ENCODE results near the gene PLAAT3.

PLAAT3 gene

GRCh38 chr11:63564056-63564774 lies 50.0 kb downstream of the PLAAT3 start:
- no peaks in the 10 kb centered on the region for H3K79me2 ChIP-seq (ENCODE audit: insufficient read depth, low read length)
- H3K27ac ChIP-seq (ENCODE audit: low read length) = no peak overlapping the region
- ATAC-seq (ENCODE audit: insufficient read depth, low read depth) (no peak; the same call in 2 of the 3 replicates), DNase-seq (no peak)
- peaks cover 19% of the 10 kb centered on the region for H3K4me1 ChIP-seq (ENCODE audit: insufficient read depth, low read length)
- no peak overlapping the region for H3K9ac ChIP-seq (ENCODE audit: low read depth, low read length)
- H3K27me3 ChIP-seq (ENCODE audit: insufficient read depth, low read length, poor library complexity) = no peaks in the 10 kb centered on the region
- H3K4me3 ChIP-seq (ENCODE audit: low read depth in 1 of 2, low read length in 2 of 2) = no peak overlapping the region
- no peak overlapping the region for H3K4me2 ChIP-seq (ENCODE audit: insufficient read depth, low read length)
- H3K36me3 ChIP-seq (ENCODE audit: insufficient read depth, low read length) = no peaks in the 10 kb centered on the region
- no peaks in the 10 kb centered on the region for H4K20me1 ChIP-seq (ENCODE audit: insufficient read depth, low read length)
- TF ChIP-seq CTCF (IDR thresholded peaks at IDR 0.05; ENCODE audit: borderline replicate concordance, extremely low read depth, low read length, poor library complexity, severe bottlenecking) = no peak
- TF ChIP-seq EZH2 (IDR thresholded peaks at IDR 0.05; ENCODE audit: borderline replicate concordance, low read depth, low read length, severe bottlenecking) = no peak
- no peak overlapping the region for H2AFZ ChIP-seq (ENCODE audit: low read depth, low read length)
- no peaks in the 10 kb centered on the region for H3K9me3 ChIP-seq (ENCODE audit: insufficient read depth, low read length, severe bottlenecking)

DNA sequence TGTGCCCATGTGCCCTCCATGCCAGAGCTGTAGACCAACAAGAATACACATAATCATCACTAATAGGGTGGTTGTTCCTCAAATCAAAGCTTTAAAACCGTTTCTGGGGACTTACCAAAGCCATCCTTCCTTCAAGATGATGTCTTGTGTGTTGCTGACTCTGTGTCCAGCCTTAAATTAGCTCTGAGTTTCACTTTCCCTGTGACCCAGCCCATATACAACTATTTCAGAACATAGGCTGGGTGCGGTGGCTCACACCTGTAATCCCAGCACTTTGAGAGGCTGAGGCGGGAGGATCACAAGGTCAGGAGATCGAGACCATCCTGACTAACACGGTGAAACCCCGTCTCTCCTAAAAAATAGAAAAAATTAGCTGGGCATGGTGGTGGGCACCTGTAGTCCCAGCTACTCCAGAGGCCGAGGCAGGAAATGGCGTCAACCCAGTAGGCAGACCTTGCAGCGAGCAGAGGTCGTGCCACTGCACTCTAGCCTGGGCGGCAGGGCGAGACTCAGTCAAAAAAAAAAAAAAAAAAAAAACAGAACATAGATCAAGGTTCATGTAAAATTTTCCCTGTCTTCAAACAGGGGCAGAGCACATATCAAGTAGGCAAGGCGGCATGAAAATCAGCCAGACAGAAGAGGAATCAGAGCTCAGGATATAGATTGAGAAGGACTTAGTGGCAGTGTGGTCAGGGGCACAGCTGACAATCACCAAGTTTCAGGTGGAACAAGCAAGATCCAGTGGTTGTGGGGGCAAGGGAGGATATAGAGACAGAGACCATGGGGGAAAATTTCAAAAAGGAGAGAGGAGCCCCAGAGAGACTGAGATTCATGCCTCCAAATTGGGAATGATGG lies 50.8 kb downstream of the PLAAT3 start, which contains the start of gene PLAAT2:
Gene PLAAT2 (minus strand): TSS at position 179 of the 855 bp plus-strand sequence. CDS start 55 bp downstream, at position 124.
- H3K27me3 ChIP-seq (ENCODE audit: insufficient read depth, low read length, poor library complexity) = no peaks in the 10 kb centered on the region
- no peak within 1 kb of the TSS for H3K27ac ChIP-seq (ENCODE audit: low read length)
- H3K79me2 ChIP-seq (ENCODE audit: insufficient read depth, low read length) = no peaks in the 10 kb centered on the region
- H3K36me3 ChIP-seq (ENCODE audit: insufficient read depth, low read length) = no peaks in the 10 kb centered on the region
- H3K9ac ChIP-seq (ENCODE audit: low read depth, low read length) = no peak within 1 kb of the TSS
- H3K4me1 ChIP-seq (ENCODE audit: insufficient read depth, low read length) = peaks cover 19% of the 10 kb centered on the region
- TF ChIP-seq CTCF (IDR thresholded peaks at IDR 0.05; ENCODE audit: borderline replicate concordance, extremely low read depth, low read length, poor library complexity, severe bottlenecking) (no peak), EZH2 (IDR thresholded peaks at IDR 0.05; ENCODE audit: borderline replicate concordance, low read depth, low read length, severe bottlenecking) (no peak)
- no peaks in the 10 kb centered on the region for H3K9me3 ChIP-seq (ENCODE audit: insufficient read depth, low read length, severe bottlenecking)
- H2AFZ ChIP-seq (ENCODE audit: low read depth, low read length) = no peak within 1 kb of the TSS
- DNase-seq (no peak), ATAC-seq (ENCODE audit: insufficient read depth, low read depth) (no peak)
- no peaks in the 10 kb centered on the region for H4K20me1 ChIP-seq (ENCODE audit: insufficient read depth, low read length)
- H3K4me2 ChIP-seq (ENCODE audit: insufficient read depth, low read length) = no peak within 1 kb of the TSS
- no peak within 1 kb of the TSS for H3K4me3 ChIP-seq (ENCODE audit: low read depth in 1 of 2, low read length in 2 of 2)

DNA sequence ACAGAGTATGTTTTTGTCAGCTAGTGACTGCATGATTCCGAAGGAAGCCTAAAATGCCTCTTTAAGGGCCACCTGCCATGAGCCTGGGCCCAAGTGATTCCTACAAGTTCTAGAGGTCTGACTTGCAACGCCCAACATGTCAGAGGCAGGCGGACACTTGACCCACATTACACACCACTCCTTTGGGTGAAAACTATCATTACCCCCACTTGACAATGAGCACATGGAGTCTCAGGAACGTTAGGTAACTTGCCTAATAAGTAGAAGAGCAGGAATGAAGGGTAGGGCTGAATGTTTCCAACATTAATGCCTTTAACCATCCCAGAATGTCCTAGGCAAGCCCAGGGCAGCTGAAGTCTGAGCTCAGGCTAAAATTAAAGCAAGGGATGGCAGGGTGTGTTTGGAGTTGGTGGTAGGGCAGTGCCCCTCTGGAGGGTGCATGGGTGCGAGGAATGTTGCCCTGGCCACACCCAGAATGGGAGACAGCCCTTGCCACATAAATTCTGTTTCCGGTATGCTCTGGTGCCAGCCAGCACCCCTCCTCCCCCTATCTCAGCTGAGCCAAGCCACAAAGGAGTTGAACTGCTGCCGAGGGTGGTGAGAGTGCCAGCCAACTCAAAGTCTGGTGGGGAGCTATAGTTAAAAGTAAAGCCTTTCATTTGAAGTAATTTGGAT lies 53.6 kb downstream of the PLAAT3 start:
- Histone ChIP-seq H3K4me1 (ENCODE audit: insufficient read depth, low read length) (peaks cover 19% of the 10 kb centered on the region), H3K36me3 (ENCODE audit: insufficient read depth, low read length) (no peaks in the 10 kb centered on the region), H2AFZ (ENCODE audit: low read depth, low read length) (peak overlapping the region; percentile 58), H3K9ac (ENCODE audit: low read depth, low read length) (no peak overlapping the region), H3K79me2 (ENCODE audit: insufficient read depth, low read length) (no peaks in the 10 kb centered on the region), H3K9me3 (ENCODE audit: insufficient read depth, low read length, severe bottlenecking) (no peaks in the 10 kb centered on the region), H3K27me3 (ENCODE audit: insufficient read depth, low read length, poor library complexity) (no peaks in the 10 kb centered on the region), H3K4me2 (ENCODE audit: insufficient read depth, low read length) (peak overlapping the region; percentile 10; the same call in 1 of the 2 replicates), H3K4me3 (ENCODE audit: low read depth in 1 of 2, low read length in 2 of 2) (no peak overlapping the region), H3K27ac (ENCODE audit: low read length) (peak overlapping the region; percentile 28; the same call in 1 of the 2 replicates), H4K20me1 (ENCODE audit: insufficient read depth, low read length) (no peaks in the 10 kb centered on the region)
- DNase-seq (peak; percentile 74), ATAC-seq (ENCODE audit: insufficient read depth, low read depth) (peak; percentile 90)
- no peak for TF ChIP-seq EZH2 (IDR thresholded peaks at IDR 0.05; ENCODE audit: borderline replicate concordance, low read depth, low read length, severe bottlenecking)
- TF ChIP-seq CTCF (IDR thresholded peaks at IDR 0.05; ENCODE audit: borderline replicate concordance, extremely low read depth, low read length, poor library complexity, severe bottlenecking) = no peak
